GM10266 (cell line): ENCODE measurements around the gene SCN2B.

Source experiments
- DNase-seq: peaks from one replicate; pipeline ENCODE4 v3.0.0; 2012; ENCODE audit errors: extremely low spot score
- CTCF ChIP-seq: IDR thresholded peaks from 2 replicates; pipeline ENCODE4 v1.5.1; 2012; ENCODE audit warnings: mild to moderate bottlenecking, low read depth; ENCODE audit not compliant: control insufficient read depth, insufficient read depth; ENCODE audit errors: missing control alignments

The SCN2B gene

GRCh38 chr11:118206391-118207031 lies 30.1 kb upstream of the SCN2B start:
- DNase-seq = no peak

GRCh38 chr11:118205606-118206378 lies 29.4 kb upstream of the SCN2B start:
- no peak for DNase-seq
- TF ChIP-seq CTCF = no peak

More at GRCh38 chr11:118206391-118207031, 30.1 kb upstream of the SCN2B start:
- no peak for TF ChIP-seq CTCF

GRCh38 chr11:118202599-118203422 lies 26.4 kb upstream of the SCN2B start:
- TF ChIP-seq CTCF = no peak
- no peak for DNase-seq

- no peak for TF ChIP-seq CTCF
- no peak for DNase-seq
Observed at GRCh38 chr11:118201966-118202365, 25.5 kb upstream of the SCN2B start.

- no peak for DNase-seq
- no peak for TF ChIP-seq CTCF
Observed at GRCh38 chr11:118200901-118201680, 24.7 kb upstream of the SCN2B start.

GRCh38 chr11:118200497-118200896 lies 24.1 kb upstream of the SCN2B start:
- no peak for TF ChIP-seq CTCF
- no peak for DNase-seq
